ENCODE measurements around the gene CCNY.

CCNY gene

DNA sequence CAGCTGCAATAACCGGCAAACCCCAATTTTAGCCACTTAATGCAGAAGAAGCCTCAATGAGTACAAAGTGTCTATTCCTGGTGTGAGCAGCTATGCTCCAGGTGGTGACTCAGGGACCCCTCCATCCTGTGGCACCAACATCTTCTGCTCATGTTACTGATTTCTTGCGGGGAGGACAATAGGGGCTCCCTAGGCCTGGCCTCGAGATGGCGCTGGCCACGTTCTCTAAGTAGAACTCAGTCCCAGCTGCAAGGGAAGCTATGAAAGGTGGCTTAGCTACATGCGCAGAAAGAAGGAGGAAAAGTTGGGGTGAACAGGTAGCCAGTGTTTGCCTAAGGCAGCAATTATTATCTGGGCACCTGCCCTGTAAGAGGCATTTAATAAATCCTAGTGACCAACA lies 275.4 kb downstream of the CCNY start:
- DNase-seq (ENCODE audit: low read depth in 2 of 3, low spot score in 2 of 3): no peak

DNA sequence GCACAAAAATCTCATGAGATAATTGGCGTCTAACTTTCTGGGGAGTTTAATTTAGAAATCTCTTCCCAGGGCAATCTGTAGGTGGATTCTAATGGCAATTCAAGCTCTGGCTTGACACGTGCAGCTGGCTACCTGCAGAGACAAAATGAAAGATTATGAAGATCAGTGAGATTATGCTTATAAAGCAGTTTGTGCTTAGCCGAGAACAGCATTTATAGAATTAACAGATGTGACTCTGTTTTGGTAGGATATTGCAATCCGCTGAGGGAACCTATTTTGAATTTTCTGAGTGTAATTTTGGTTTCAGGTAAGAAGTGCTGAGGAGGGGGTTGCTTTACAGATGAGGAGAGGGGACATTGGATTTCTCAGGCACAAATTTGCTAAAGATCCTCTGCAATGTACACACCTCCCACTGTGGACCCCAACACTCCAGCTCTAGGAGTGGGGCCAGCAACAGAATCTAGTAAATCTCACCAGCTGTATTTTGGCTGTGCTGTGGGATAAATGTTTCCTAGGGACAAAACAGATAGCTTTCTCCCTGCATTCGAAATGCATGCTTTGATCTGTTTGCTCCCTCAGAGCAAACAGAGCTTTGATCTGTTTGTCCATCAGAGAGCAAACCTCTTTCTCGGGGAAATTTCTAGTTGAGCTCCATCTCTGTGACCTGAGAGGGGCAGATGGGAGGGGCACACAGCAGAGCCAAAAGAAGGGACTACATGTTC lies 276.2 kb downstream of the CCNY start:
- DNase-seq (ENCODE audit: low read depth in 2 of 3, low spot score in 2 of 3): no peak

DNA sequence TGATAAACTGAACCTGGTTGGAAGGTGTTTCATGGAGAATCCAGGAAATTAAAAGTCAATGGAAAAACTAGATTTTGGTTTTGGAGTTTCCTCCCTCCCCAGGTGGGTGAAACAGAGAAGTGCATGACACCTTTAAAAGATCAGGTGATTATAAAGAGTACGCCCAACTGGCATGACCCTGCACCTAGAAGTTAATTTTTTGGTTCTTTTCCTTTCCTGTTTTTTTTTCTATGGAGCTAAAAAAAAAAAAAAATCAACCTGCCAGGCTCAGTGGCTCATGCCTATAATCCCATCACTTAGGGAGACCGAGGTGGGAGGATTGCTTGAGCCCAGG lies 276.8 kb downstream of the CCNY start:
- no peak for DNase-seq (ENCODE audit: low read depth in 2 of 3, low spot score in 2 of 3)

DNA sequence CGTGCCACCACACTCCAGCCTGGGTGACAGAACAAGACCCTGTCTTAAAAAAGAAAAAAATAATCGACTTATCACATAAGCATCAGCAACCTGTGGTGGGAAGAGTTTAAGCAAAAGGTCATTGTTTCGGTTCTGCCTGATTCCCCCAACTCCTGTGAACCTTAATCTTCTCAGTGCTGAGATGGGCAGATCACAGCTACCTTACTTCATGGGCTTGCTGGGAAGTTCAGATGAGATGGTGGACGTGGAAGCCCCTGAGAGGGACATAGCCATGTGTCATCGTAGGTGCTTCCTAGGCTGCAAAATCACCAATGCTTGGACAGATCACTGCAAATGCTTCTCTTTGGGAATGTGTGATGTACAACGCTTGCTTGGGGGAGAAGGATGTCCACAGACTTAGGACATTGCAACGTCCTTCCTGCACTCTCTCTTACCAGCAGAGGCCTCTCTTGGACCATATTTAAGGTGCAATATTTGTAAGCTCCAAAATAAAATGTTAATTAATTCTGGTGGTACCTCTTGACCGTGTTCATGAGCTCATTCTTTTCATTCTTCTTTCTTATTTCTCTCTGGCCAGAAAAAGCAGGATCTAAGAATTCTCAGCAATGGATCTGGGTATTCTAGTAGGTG lies 277.4 kb downstream of the CCNY start:
- DNase-seq (ENCODE audit: low read depth in 2 of 3, low spot score in 2 of 3): no peak

DNA sequence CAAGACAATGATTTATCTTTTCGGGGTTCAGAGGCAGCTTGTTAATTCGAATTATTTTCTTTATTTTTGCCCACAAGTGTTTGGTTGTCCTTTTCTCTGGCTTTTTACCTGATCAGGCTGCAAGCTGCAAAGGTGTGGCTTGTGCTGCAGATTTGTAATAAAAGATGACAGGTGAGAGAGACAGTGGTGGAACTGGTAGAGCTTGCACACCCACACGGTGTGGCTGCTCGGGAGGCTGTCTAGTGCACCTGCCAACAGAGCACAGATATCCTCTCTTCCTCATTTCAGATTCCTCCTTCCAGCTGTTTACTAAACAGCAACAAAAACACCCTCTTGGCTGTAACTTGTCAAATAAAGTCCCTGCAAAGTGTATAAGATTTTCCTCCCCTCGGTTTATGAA lies 278.0 kb downstream of the CCNY start:
- no peak for DNase-seq (ENCODE audit: low read depth in 2 of 3, low spot score in 2 of 3)

Measured in activated CD8-positive, alpha-beta memory T cell treated with anti-CD3 and anti-CD28 coated beads for 48 hours (primary cell).